Measurements from ENCODE around the gene TSPAN9.

- TF ChIP-seq, protein P1, sequence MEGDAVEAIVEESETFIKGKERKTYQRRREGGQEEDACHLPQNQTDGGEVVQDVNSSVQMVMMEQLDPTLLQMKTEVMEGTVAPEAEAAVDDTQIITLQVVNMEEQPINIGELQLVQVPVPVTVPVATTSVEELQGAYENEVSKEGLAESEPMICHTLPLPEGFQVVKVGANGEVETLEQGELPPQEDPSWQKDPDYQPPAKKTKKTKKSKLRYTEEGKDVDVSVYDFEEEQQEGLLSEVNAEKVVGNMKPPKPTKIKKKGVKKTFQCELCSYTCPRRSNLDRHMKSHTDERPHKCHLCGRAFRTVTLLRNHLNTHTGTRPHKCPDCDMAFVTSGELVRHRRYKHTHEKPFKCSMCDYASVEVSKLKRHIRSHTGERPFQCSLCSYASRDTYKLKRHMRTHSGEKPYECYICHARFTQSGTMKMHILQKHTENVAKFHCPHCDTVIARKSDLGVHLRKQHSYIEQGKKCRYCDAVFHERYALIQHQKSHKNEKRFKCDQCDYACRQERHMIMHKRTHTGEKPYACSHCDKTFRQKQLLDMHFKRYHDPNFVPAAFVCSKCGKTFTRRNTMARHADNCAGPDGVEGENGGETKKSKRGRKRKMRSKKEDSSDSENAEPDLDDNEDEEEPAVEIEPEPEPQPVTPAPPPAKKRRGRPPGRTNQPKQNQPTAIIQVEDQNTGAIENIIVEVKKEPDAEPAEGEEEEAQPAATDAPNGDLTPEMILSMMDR (IDR thresholded peaks at IDR 0.05 in 2 of 3, conservative IDR thresholded peaks at IDR 0.05 in 1 of 3; ENCODE audit: borderline replicate concordance in 1 of 3, insufficient read depth in 1 of 3, low read depth in 2 of 3, low read length in 2 of 3), result no peak
- TF ChIP-seq POLR2AphosphoS5 (IDR thresholded peaks at IDR 0.05; ENCODE audit: low read depth, low read length) (no peak), EZH2phosphoT487 (IDR thresholded peaks at IDR 0.05; ENCODE audit: borderline replicate concordance) (no peak), REST (IDR thresholded peaks at IDR 0.05; ENCODE audit: low read depth) (no peak)
These were observed 154.3 kb downstream of the TSPAN9 start for GRCh38 chr12:3231399-3231876.

Measured in HCT116 (cell line).